Activated T-cell treated with anti-CD3 and anti-CD28 coated beads, Interleukin-2, amount 50 U/mL, for 4 hours (primary cell): ENCODE measurements around the gene TRIM38. TPM values are rescaled to one million over a fixed set of nuclear protein-coding genes. Genes with fewer than 3 reads are reported as not detected.

Source experiments
- total RNA-seq, 3 donors: library from RNA; stranded (reverse); gene quantifications; one replicate each; pipeline ENCODE4 v1.2.1, GENCODE V29; 2021

The TRIM38 gene
- total RNA-seq, 3 donors from 2014 or later: 9.3 to 14.5 (median 11.3) TPM

Other genes starting within 250 kb of the TRIM38 start
- not detected for gene SLC17A4, start 208.1 kb upstream of the TRIM38 start, total RNA-seq
- not detected for gene SLC17A1, start 130.8 kb upstream of the TRIM38 start, total RNA-seq
- gene SLC17A3, start 88.6 kb upstream of the TRIM38 start, total RNA-seq: under 1 TPM in 1 of 3 donors, not detected in 2; 0.11 TPM
- gene SLC17A2, start 32.1 kb upstream of the TRIM38 start, total RNA-seq: under 1 TPM in 1 of 3 donors, not detected in 2; 0.33 TPM
- gene HFE, start 124.6 kb downstream of the TRIM38 start, total RNA-seq: under 1 TPM in 1 of 3 donors, not detected in 2; 0.28 TPM